DLD1 (cell line): ENCODE measurements around the gene WNT9B.

Experiments
- in situ Hi-C: cut with HindIII; loops from 2 replicates; pipeline ENCODE4 v1.10.0; 2017; ENCODE audit warnings: low sequenced_read_pairs

The WNT9B gene

GRCh38 chr17:46851029-46851741 is at the start of gene WNT9B:
Gene WNT9B (plus strand): TSS chr17:46851583. CDS start chr17:46851639, 56 bp downstream.
- in situ Hi-C loops = no loop called here

- in situ Hi-C loops = no loop called here
These were observed 48.6 kb upstream of the WNT9B start for GRCh38 chr17:46802800-46803199.

GRCh38 chr17:46803544-46803943 is 47.8 kb upstream of the WNT9B start:
- in situ Hi-C loops = no loop called here

GRCh38 chr17:46805771-46806170 is 45.6 kb upstream of the WNT9B start:
- in situ Hi-C loops = no loop called here

GRCh38 chr17:46809110-46809571 is 42.2 kb upstream of the WNT9B start:
- in situ Hi-C loops = no loop called here

GRCh38 chr17:46810837-46811236 is 40.5 kb upstream of the WNT9B start:
- in situ Hi-C loops = no loop called here

- in situ Hi-C loops = no loop called here
These were observed 39.3 kb upstream of the WNT9B start for GRCh38 chr17:46811978-46812583.

- in situ Hi-C loops = no loop called here
These were observed 38.6 kb upstream of the WNT9B start for GRCh38 chr17:46812624-46813318.

GRCh38 chr17:46813920-46814319 is 37.5 kb upstream of the WNT9B start:
- in situ Hi-C loops = no loop called here

- in situ Hi-C loops = no loop called here
These were observed 36.9 kb upstream of the WNT9B start for GRCh38 chr17:46814446-46814845.

GRCh38 chr17:46815474-46816353 is 35.7 kb upstream of the WNT9B start:
- in situ Hi-C loops = no loop called here

GRCh38 chr17:46817151-46817900 is 34.1 kb upstream of the WNT9B start:
- in situ Hi-C loops = no loop called here

GRCh38 chr17:46817901-46818209 is 33.5 kb upstream of the WNT9B start:
- in situ Hi-C loops = no loop called here

- in situ Hi-C loops = no loop called here
These were observed 33.0 kb upstream of the WNT9B start, which contains the start of gene WNT3 for GRCh38 chr17:46818316-46818928. Gene WNT3 (minus strand): TSS chr17:46818692. CDS start chr17:46818597, 95 bp downstream.

GRCh38 chr17:46818929-46819859 is 32.2 kb upstream of the WNT9B start:
- in situ Hi-C loops = no loop called here

GRCh38 chr17:46819906-46820351 is 31.5 kb upstream of the WNT9B start:
- in situ Hi-C loops = no loop called here

GRCh38 chr17:46820592-46821450 is 30.6 kb upstream of the WNT9B start:
- in situ Hi-C loops = no loop called here
